Measurements from ENCODE around the gene TCF23. TPM values are rescaled to one million over a fixed set of nuclear protein-coding genes. Genes with fewer than 3 reads are reported as not detected.
"Not testable (repeated sequence)": the region's sequence is repeated elsewhere in the genome, so short reads cannot be mapped to it uniquely, and the experiment has no call there.

The TCF23 gene
- total RNA-seq, 1 donor from 2014 or later, result 1.2 TPM

GRCh38 chr2:27118525-27119329, 30.1 kb upstream of the TCF23 start, which contains the start of gene CGREF1:
Gene CGREF1 (minus strand): TSS chr2:27119128. CDS start chr2:27104366, 14,762 bp downstream.
- Histone ChIP-seq H3K4me1 (peaks cover 15% of the 10 kb centered on the region), H3K36me3 (no peaks in the 10 kb centered on the region), H3K9me3 (no peaks in the 10 kb centered on the region), H3K27ac (no peak within 1 kb of the TSS), H3K27me3 (ENCODE audit: low read depth) (peaks cover 16% of the 10 kb centered on the region), H3K4me3 (peak within 1 kb of the TSS; percentile 40)
- ATAC-seq (no peak), DNase-seq (no peak)
- intact Hi-C loops (cut with DNase I), result no loop called here
- TF ChIP-seq CTCF (IDR thresholded peaks at IDR 0.05), result no peak

GRCh38 chr2:27119330-27119670, 29.5 kb upstream of the TCF23 start:
- peaks cover 15% of the 10 kb centered on the region for H3K4me1 ChIP-seq

GRCh38 chr2:27121906-27122305, 26.9 kb upstream of the TCF23 start:
- DNase-seq (no peak), ATAC-seq (no peak)
- no peaks in the 10 kb centered on the region for H3K9me3 ChIP-seq
- peaks cover 15% of the 10 kb centered on the region for H3K27me3 ChIP-seq (ENCODE audit: low read depth)
- no peak overlapping the region for H3K27ac ChIP-seq
- H3K4me1 ChIP-seq, result peaks cover 15% of the 10 kb centered on the region
- no peak for TF ChIP-seq CTCF (IDR thresholded peaks at IDR 0.05)
- intact Hi-C loops (cut with DNase I), result no loop called here
- H3K4me3 ChIP-seq, result no peak overlapping the region
- no peaks in the 10 kb centered on the region for H3K36me3 ChIP-seq

More at GRCh38 chr2:27119330-27119670, 29.5 kb upstream of the TCF23 start:
- H3K9me3 ChIP-seq; ATAC-seq; H3K27ac ChIP-seq; DNase-seq; H3K36me3 ChIP-seq; intact Hi-C loops (cut with DNase I): not testable (repeated sequence)
- Histone ChIP-seq H3K27me3 (ENCODE audit: low read depth) (peaks cover 16% of the 10 kb centered on the region), H3K4me3 (peak overlapping the region; percentile 40)

GRCh38 chr2:27122791-27123190, 26.0 kb upstream of the TCF23 start:
- Histone ChIP-seq H3K4me3 (peak overlapping the region; percentile 58), H3K9me3 (no peaks in the 10 kb centered on the region), H3K27me3 (ENCODE audit: low read depth) (peaks cover 9% of the 10 kb centered on the region), H3K27ac (peak overlapping the region; percentile 31), H3K4me1 (peaks cover 15% of the 10 kb centered on the region), H3K36me3 (no peaks in the 10 kb centered on the region)
- ATAC-seq (no peak), DNase-seq (no peak)
- TF ChIP-seq CTCF (IDR thresholded peaks at IDR 0.05), result no peak
- intact Hi-C loops (cut with DNase I), result no loop called here

GRCh38 chr2:27123302-27124150, 25.3 kb upstream of the TCF23 start, which contains the start of gene ABHD1:
Gene ABHD1 (plus strand): TSS chr2:27123815. CDS start chr2:27123949, 134 bp downstream.
- H3K27me3 ChIP-seq (ENCODE audit: low read depth), result peaks cover 1% of the 10 kb centered on the region
- DNase-seq (peak; percentile 82), ATAC-seq (peak; percentile 87 to 93)
- peak; percentile 10 for TF ChIP-seq CTCF (IDR thresholded peaks at IDR 0.05)
- intact Hi-C loops (cut with DNase I), result no loop called here
- H3K9me3 ChIP-seq, result no peaks in the 10 kb centered on the region
- H3K36me3 ChIP-seq, result no peaks in the 10 kb centered on the region
- H3K4me1 ChIP-seq, result peaks cover 12% of the 10 kb centered on the region
- H3K27ac ChIP-seq, result peak within 1 kb of the TSS; percentile 31
- peak within 1 kb of the TSS; percentile 58 for H3K4me3 ChIP-seq

Data from lower lobe of right lung (tissue), 2 donors.